HepG2 (cell line): ENCODE data around the gene MRPL51. TPM values are rescaled to one million over a fixed set of nuclear protein-coding genes. Genes with fewer than 3 reads are reported as not detected.

Experiments used
- CCDC6 ChIP-seq: sonication (generic); formaldehyde crosslinking; IDR thresholded peaks from 2 replicates; pipeline ENCODE4 v1.8.1; 2022; ENCODE audit warnings: mild to moderate bottlenecking, missing genetic modification reagents, moderate library complexity
- SIN3A ChIP-seq: IDR thresholded peaks from 2 replicates; pipeline ENCODE4 v1.6.1; 2011; ENCODE audit warnings: low read depth, mild to moderate bottlenecking, control low read depth, low read length, borderline replicate concordance
- SP1 ChIP-seq, 2 experiments: fragments of 450-650 bp in 1 of 2; sonication (generic) in 1 of 2; formaldehyde crosslinking in 1 of 2; IDR thresholded peaks; 2 replicates each; pipeline versions ENCODE4 v1.4.0 to v1.6.1; 2016 to 2020; ENCODE audit warnings: missing genetic modification reagents in 1 of 2
- U2AF2 ChIP-seq: fragments of 200-400 bp; formaldehyde crosslinking; IDR thresholded peaks from 2 replicates; pipeline ENCODE4 v1.6.1; 2017; ENCODE audit warnings: low read depth, mild to moderate bottlenecking, low read length
- ZBTB7A ChIP-seq: sonication (generic); formaldehyde crosslinking; IDR thresholded peaks from 2 replicates; pipeline ENCODE4 v1.8.0; 2022; ENCODE audit warnings: mild to moderate bottlenecking, missing genetic modification reagents
- polyA plus RNA-seq, 8 experiments: library from polyadenylated mRNA; depleted of rRNA in 3 of 8; stranded (reverse) in 7 of 8; unstranded in 1 of 8; fragments of >200 nt; fragmentation: Illumina TruSeq in 4 of 8; extraction: Trizol in 4 of 8; gene quantifications; 2 replicates each; pipeline versions ENCODE4 v1.2.1 to v1.2.3, GENCODE V29; 2011 to 2016; ENCODE audit warnings: low read depth in 4 of 8, missing spikeins in 1 of 8, mixed read lengths in 1 of 8; ENCODE audit not compliant: insufficient read depth in 1 of 8
- total RNA-seq, 5 experiments: library from RNA; depleted of rRNA; stranded (reverse); fragments of >200 nt; fragmentation: Illumina TruSeq; extraction: Trizol; gene quantifications; 2 replicates each; pipeline ENCODE4 v1.2.3, GENCODE V29; 2016; ENCODE audit warnings: low read depth in 1 of 5
- TF ChIP-seq, protein P1 (sequence below): sonication (generic); formaldehyde crosslinking; IDR thresholded peaks from 2 replicates; pipeline ENCODE4 v1.5.0; 2020; ENCODE audit warnings: mild to moderate bottlenecking, missing genetic modification reagents
- TF ChIP-seq, protein P2 (sequence below): sonication (generic); formaldehyde crosslinking; IDR thresholded peaks from 2 replicates; pipeline ENCODE4 v1.5.1; 2020; ENCODE audit warnings: missing genetic modification reagents, mild to moderate bottlenecking, borderline replicate concordance
- TF ChIP-seq, protein P3 (sequence below): sonication (generic); formaldehyde crosslinking; IDR thresholded peaks from 2 replicates; pipeline ENCODE4 v1.8.1; 2022; ENCODE audit warnings: low read depth, mild to moderate bottlenecking, missing genetic modification reagents
- TF ChIP-seq, protein P4 (sequence below): sonication (generic); formaldehyde crosslinking; IDR thresholded peaks from 2 replicates; pipeline ENCODE4 v1.4.0; 2020; ENCODE audit warnings: mild to moderate bottlenecking, missing genetic modification reagents
- TF ChIP-seq, protein P5 (sequence below): sonication (generic); formaldehyde crosslinking; IDR thresholded peaks from 2 replicates; pipeline ENCODE4 v1.8.1; 2023; ENCODE audit warnings: mild to moderate bottlenecking, missing genetic modification reagents
- TF ChIP-seq, protein P6 (sequence below): sonication (generic); formaldehyde crosslinking; IDR thresholded peaks from 2 replicates; pipeline ENCODE4 v1.4.0; 2020; ENCODE audit warnings: missing genetic modification reagents

The MRPL51 gene
- total and polyA plus RNA-seq, 2 of the 13 experiments (the other 11 are each of a cell fraction or from before 2014, with no cell fraction given): 64.8 to 278 TPM

DNA sequence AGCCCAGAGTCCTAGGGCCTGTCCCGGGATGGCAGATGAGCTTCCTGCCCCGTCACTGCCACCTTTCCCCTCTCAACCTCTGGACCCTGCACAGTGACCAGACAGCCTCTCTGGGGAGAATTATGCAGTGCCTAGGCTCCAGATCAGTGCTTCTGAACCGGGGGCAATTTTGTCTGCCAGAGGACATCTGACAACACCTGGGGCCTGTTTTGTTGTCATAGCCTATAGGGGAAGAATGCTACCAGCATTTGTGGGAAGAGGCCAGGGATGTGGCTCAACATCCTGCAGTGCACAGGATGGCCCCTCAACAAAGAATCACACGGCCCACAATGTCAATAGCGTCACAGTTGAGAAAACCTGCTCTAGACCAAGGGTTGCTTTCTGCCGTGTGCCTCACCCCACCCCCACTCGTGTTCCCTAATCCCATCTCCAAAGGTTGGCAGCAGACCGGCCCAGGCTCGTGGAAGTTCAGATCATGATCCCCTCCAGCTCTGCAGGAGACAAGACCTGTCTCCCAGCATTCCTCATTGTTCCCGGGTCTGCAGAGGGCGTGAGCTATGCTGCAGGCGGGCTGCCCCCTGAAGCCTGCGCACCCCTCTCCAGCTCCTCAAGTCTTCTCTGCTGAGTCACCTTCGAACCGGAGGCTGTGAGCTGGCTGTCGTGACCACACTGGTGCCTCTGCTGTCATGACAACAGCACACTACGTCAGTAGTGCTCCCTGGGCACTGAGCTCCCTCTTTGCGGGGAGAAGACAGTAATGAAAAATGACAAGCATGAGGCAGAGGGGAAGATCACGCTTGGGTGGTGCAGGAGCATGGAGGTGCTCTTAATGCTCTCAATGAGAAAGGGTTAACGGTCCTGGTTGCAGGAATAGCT, 39.2 kb upstream of the MRPL51 start (continued):
- TF ChIP-seq, protein P1, sequence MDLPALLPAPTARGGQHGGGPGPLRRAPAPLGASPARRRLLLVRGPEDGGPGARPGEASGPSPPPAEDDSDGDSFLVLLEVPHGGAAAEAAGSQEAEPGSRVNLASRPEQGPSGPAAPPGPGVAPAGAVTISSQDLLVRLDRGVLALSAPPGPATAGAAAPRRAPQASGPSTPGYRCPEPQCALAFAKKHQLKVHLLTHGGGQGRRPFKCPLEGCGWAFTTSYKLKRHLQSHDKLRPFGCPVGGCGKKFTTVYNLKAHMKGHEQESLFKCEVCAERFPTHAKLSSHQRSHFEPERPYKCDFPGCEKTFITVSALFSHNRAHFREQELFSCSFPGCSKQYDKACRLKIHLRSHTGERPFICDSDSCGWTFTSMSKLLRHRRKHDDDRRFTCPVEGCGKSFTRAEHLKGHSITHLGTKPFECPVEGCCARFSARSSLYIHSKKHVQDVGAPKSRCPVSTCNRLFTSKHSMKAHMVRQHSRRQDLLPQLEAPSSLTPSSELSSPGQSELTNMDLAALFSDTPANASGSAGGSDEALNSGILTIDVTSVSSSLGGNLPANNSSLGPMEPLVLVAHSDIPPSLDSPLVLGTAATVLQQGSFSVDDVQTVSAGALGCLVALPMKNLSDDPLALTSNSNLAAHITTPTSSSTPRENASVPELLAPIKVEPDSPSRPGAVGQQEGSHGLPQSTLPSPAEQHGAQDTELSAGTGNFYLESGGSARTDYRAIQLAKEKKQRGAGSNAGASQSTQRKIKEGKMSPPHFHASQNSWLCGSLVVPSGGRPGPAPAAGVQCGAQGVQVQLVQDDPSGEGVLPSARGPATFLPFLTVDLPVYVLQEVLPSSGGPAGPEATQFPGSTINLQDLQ: peak; percentile 52; the same call in 1 of the 2 replicates
- TF ChIP-seq ZBTB7A (CRISPR knock-in tag): no peak; the same call in 1 of the 2 replicates
- peak; percentile 86 for TF ChIP-seq CCDC6 (CRISPR knock-in tag)
- TF ChIP-seq, protein P2, sequence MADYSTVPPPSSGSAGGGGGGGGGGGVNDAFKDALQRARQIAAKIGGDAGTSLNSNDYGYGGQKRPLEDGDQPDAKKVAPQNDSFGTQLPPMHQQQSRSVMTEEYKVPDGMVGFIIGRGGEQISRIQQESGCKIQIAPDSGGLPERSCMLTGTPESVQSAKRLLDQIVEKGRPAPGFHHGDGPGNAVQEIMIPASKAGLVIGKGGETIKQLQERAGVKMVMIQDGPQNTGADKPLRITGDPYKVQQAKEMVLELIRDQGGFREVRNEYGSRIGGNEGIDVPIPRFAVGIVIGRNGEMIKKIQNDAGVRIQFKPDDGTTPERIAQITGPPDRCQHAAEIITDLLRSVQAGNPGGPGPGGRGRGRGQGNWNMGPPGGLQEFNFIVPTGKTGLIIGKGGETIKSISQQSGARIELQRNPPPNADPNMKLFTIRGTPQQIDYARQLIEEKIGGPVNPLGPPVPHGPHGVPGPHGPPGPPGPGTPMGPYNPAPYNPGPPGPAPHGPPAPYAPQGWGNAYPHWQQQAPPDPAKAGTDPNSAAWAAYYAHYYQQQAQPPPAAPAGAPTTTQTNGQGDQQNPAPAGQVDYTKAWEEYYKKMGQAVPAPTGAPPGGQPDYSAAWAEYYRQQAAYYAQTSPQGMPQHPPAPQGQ: no peak
- TF ChIP-seq, protein P3, sequence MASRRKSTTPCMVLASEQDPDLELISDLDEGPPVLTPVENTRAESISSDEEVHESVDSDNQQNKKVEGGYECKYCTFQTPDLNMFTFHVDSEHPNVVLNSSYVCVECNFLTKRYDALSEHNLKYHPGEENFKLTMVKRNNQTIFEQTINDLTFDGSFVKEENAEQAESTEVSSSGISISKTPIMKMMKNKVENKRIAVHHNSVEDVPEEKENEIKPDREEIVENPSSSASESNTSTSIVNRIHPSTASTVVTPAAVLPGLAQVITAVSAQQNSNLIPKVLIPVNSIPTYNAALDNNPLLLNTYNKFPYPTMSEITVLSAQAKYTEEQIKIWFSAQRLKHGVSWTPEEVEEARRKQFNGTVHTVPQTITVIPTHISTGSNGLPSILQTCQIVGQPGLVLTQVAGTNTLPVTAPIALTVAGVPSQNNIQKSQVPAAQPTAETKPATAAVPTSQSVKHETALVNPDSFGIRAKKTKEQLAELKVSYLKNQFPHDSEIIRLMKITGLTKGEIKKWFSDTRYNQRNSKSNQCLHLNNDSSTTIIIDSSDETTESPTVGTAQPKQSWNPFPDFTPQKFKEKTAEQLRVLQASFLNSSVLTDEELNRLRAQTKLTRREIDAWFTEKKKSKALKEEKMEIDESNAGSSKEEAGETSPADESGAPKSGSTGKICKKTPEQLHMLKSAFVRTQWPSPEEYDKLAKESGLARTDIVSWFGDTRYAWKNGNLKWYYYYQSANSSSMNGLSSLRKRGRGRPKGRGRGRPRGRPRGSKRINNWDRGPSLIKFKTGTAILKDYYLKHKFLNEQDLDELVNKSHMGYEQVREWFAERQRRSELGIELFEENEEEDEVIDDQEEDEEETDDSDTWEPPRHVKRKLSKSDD (CRISPR knock-in tag): peak; percentile 39; the same call in 1 of the 2 replicates
- TF ChIP-seq U2AF2: no peak
- TF ChIP-seq, protein P4, sequence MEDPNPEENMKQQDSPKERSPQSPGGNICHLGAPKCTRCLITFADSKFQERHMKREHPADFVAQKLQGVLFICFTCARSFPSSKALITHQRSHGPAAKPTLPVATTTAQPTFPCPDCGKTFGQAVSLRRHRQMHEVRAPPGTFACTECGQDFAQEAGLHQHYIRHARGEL (CRISPR knock-in tag): no peak
- TF ChIP-seq, protein P5, sequence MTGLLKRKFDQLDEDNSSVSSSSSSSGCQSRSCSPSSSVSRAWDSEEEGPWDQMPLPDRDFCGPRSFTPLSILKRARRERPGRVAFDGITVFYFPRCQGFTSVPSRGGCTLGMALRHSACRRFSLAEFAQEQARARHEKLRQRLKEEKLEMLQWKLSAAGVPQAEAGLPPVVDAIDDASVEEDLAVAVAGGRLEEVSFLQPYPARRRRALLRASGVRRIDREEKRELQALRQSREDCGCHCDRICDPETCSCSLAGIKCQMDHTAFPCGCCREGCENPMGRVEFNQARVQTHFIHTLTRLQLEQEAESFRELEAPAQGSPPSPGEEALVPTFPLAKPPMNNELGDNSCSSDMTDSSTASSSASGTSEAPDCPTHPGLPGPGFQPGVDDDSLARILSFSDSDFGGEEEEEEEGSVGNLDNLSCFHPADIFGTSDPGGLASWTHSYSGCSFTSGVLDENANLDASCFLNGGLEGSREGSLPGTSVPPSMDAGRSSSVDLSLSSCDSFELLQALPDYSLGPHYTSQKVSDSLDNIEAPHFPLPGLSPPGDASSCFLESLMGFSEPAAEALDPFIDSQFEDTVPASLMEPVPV (CRISPR knock-in tag): peak; percentile 90
- TF ChIP-seq SIN3A: peak; percentile 64
- TF ChIP-seq, protein P6, sequence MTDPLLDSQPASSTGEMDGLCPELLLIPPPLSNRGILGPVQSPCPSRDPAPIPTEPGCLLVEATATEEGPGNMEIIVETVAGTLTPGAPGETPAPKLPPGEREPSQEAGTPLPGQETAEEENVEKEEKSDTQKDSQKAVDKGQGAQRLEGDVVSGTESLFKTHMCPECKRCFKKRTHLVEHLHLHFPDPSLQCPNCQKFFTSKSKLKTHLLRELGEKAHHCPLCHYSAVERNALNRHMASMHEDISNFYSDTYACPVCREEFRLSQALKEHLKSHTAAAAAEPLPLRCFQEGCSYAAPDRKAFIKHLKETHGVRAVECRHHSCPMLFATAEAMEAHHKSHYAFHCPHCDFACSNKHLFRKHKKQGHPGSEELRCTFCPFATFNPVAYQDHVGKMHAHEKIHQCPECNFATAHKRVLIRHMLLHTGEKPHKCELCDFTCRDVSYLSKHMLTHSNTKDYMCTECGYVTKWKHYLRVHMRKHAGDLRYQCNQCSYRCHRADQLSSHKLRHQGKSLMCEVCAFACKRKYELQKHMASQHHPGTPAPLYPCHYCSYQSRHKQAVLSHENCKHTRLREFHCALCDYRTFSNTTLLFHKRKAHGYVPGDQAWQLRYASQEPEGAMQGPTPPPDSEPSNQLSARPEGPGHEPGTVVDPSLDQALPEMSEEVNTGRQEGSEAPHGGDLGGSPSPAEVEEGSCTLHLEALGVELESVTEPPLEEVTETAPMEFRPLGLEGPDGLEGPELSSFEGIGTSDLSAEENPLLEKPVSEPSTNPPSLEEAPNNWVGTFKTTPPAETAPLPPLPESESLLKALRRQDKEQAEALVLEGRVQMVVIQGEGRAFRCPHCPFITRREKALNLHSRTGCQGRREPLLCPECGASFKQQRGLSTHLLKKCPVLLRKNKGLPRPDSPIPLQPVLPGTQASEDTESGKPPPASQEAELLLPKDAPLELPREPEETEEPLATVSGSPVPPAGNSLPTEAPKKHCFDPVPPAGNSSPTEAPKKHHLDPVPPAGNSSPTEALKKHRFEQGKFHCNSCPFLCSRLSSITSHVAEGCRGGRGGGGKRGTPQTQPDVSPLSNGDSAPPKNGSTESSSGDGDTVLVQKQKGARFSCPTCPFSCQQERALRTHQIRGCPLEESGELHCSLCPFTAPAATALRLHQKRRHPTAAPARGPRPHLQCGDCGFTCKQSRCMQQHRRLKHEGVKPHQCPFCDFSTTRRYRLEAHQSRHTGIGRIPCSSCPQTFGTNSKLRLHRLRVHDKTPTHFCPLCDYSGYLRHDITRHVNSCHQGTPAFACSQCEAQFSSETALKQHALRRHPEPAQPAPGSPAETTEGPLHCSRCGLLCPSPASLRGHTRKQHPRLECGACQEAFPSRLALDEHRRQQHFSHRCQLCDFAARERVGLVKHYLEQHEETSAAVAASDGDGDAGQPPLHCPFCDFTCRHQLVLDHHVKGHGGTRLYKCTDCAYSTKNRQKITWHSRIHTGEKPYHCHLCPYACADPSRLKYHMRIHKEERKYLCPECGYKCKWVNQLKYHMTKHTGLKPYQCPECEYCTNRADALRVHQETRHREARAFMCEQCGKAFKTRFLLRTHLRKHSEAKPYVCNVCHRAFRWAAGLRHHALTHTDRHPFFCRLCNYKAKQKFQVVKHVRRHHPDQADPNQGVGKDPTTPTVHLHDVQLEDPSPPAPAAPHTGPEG (CRISPR knock-in tag): no peak
- no peak for TF ChIP-seq SP1 (IDR thresholded peaks at IDR 0.05)
- TF ChIP-seq SP1 (CRISPR knock-in tag; IDR thresholded peaks at IDR 0.05): no peak
